Femur (tissue), 1 donor: ENCODE results near the gene KCNMB4.
"Not testable (repeated sequence)": the region's sequence is repeated elsewhere in the genome, so short reads cannot be mapped to it uniquely, and the experiment has no call there.

Source experiments
- DNase-seq: peaks from one replicate; pipeline ENCODE4 v3.0.0-alpha.2; 2017

The KCNMB4 gene

GRCh38 chr12:70379846-70380245 is 13.8 kb downstream of the KCNMB4 start:
- DNase-seq: no peak

GRCh38 chr12:70383484-70383883 is 17.4 kb downstream of the KCNMB4 start:
- no peak for DNase-seq

GRCh38 chr12:70383886-70384285 is 17.8 kb downstream of the KCNMB4 start:
- no peak for DNase-seq

- DNase-seq: no peak
Observed at GRCh38 chr12:70386771-70387170, 20.7 kb downstream of the KCNMB4 start.

- DNase-seq: no peak
Observed at GRCh38 chr12:70389678-70390077, 23.6 kb downstream of the KCNMB4 start.

- not testable (repeated sequence) for DNase-seq
Observed at GRCh38 chr12:70392631-70393030, 26.5 kb downstream of the KCNMB4 start.

- no peak for DNase-seq
Observed at GRCh38 chr12:70393787-70394499, 27.9 kb downstream of the KCNMB4 start.

- no peak for DNase-seq
Observed at GRCh38 chr12:70398002-70398401, 31.9 kb downstream of the KCNMB4 start.

GRCh38 chr12:70398862-70399261 is 32.8 kb downstream of the KCNMB4 start:
- DNase-seq: no peak

- no peak for DNase-seq
Observed at GRCh38 chr12:70399311-70399710, 33.2 kb downstream of the KCNMB4 start.

GRCh38 chr12:70400124-70400523 is 34.0 kb downstream of the KCNMB4 start:
- DNase-seq: no peak

- no peak for DNase-seq
Observed at GRCh38 chr12:70402597-70402996, 36.5 kb downstream of the KCNMB4 start.

- DNase-seq: no peak
Observed at GRCh38 chr12:70403826-70404225, 37.7 kb downstream of the KCNMB4 start.

GRCh38 chr12:70408004-70408790 is 42.1 kb downstream of the KCNMB4 start:
- DNase-seq: no peak

- DNase-seq: no peak
Observed at GRCh38 chr12:70415987-70416386, 49.9 kb downstream of the KCNMB4 start.

- DNase-seq: no peak
Observed at GRCh38 chr12:70417121-70417520, 51.0 kb downstream of the KCNMB4 start.

GRCh38 chr12:70418101-70418500 is 52.0 kb downstream of the KCNMB4 start:
- no peak for DNase-seq

GRCh38 chr12:70422631-70423030 is 56.5 kb downstream of the KCNMB4 start:
- DNase-seq: no peak

GRCh38 chr12:70426620-70427019 is 60.5 kb downstream of the KCNMB4 start:
- DNase-seq: no peak

- DNase-seq: no peak
Observed at GRCh38 chr12:70427611-70428010, 61.5 kb downstream of the KCNMB4 start.

- DNase-seq: no peak
Observed at GRCh38 chr12:70430400-70430799, 64.3 kb downstream of the KCNMB4 start.

- no peak for DNase-seq
Observed at GRCh38 chr12:70436836-70437235, 70.7 kb downstream of the KCNMB4 start.

GRCh38 chr12:70443062-70443673 is 77.1 kb downstream of the KCNMB4 start:
- DNase-seq: no peak

GRCh38 chr12:70444903-70445302 is 78.8 kb downstream of the KCNMB4 start:
- no peak for DNase-seq
